ENCODE measurements around the gene ZNF678. TPM values are rescaled to one million over a fixed set of nuclear protein-coding genes. Genes with fewer than 3 reads are reported as not detected.
A peak's percentile ranks its signal among the peaks of the same experiment; 100 is the strongest.

Gene ZNF678
- polyA plus RNA-seq, 1 experiment = 1.2 TPM

GRCh38 chr1:227540170-227541098 lies 22.9 kb upstream of the ZNF678 start:
- TF ChIP-seq, protein P1, sequence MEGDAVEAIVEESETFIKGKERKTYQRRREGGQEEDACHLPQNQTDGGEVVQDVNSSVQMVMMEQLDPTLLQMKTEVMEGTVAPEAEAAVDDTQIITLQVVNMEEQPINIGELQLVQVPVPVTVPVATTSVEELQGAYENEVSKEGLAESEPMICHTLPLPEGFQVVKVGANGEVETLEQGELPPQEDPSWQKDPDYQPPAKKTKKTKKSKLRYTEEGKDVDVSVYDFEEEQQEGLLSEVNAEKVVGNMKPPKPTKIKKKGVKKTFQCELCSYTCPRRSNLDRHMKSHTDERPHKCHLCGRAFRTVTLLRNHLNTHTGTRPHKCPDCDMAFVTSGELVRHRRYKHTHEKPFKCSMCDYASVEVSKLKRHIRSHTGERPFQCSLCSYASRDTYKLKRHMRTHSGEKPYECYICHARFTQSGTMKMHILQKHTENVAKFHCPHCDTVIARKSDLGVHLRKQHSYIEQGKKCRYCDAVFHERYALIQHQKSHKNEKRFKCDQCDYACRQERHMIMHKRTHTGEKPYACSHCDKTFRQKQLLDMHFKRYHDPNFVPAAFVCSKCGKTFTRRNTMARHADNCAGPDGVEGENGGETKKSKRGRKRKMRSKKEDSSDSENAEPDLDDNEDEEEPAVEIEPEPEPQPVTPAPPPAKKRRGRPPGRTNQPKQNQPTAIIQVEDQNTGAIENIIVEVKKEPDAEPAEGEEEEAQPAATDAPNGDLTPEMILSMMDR (IDR thresholded peaks at IDR 0.05; ENCODE audit: insufficient read depth, low read depth, low read length) = no peak
- CTCF ChIA-PET = interaction anchor here (0.6 to 1.5 kb wide), 4 partner anchors 11 to 148 kb away, joined by 3 read pairs; no protein-coding TSS in a partner anchor
- no peak for DNase-seq (ENCODE audit: low read depth)
- POLR2A ChIA-PET = no interaction called here
- Histone ChIP-seq H3K4me3 (ENCODE audit: low read depth, low read length) (no peak overlapping the region), H3K36me3 (ENCODE audit: control insufficient read depth, insufficient read depth, low read length) (no peaks in the 10 kb centered on the region), H3K27me3 (ENCODE audit: control insufficient read depth, insufficient read depth, low read length) (no peaks in the 10 kb centered on the region)

DNA sequence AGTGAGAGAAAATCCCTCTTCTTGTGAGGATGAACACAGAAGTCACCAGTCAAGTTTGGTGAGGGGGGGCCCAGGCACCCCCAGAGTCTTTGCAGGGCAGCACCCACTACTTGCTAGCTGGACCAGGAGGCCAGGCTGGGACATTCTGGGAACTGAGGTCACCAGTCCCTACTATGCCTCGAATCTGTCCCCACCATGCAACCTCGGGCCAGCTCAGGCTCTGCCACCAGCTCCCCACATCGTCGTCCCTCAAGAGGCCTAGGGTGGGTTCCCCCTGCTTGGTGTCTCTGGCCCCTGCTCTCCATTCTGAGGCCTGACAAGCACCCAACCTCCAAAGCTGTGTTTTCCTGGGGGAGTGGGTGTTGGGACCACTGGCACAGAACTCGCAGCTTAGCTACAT lies 22.2 kb upstream of the ZNF678 start:
- ChIA-PET CTCF (interaction anchor here (0.6 to 1.5 kb wide), 5 partner anchors 8 to 148 kb away, joined by 3 read pairs; no protein-coding TSS in a partner anchor), POLR2A (no interaction called here)
- TF ChIP-seq, protein P1 (IDR thresholded peaks at IDR 0.05; ENCODE audit: insufficient read depth, low read depth, low read length) = no peak
- no peak for DNase-seq (ENCODE audit: low read depth)
- Histone ChIP-seq H3K27me3 (ENCODE audit: control insufficient read depth, insufficient read depth, low read length) (no peaks in the 10 kb centered on the region), H3K4me3 (ENCODE audit: low read depth, low read length) (no peak overlapping the region), H3K36me3 (ENCODE audit: control insufficient read depth, insufficient read depth, low read length) (no peaks in the 10 kb centered on the region)

DNA sequence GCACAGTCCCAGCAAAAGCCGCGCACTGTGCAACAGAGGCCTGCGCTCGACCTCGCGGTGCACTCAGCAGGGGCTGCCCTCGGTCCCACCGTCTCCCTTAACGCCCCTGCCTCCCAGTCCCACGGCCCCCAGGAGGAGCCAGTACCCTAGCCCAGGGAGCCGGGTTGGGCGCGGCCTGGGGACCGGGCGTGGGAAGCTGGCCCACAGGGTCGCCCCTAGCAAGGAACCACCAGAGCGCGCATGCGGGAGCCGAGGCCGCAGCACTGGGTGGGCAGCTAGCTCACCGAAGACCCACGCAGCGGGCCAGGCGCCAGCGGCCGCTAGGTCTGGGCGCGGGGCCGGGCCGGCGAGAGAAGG lies 21.6 kb upstream of the ZNF678 start:
- ChIA-PET POLR2A (no interaction called here), CTCF (interaction anchor here (0.9 to 1.5 kb wide), 4 partner anchors 9 to 60 kb away, joined by 3 to 6 read pairs (median 3); no protein-coding TSS in a partner anchor)
- Histone ChIP-seq H3K4me3 (ENCODE audit: low read depth, low read length) (peak overlapping the region; percentile 78), H3K27me3 (ENCODE audit: control insufficient read depth, insufficient read depth, low read length) (no peaks in the 10 kb centered on the region), H3K36me3 (ENCODE audit: control insufficient read depth, insufficient read depth, low read length) (no peaks in the 10 kb centered on the region)
- TF ChIP-seq, protein P1 (IDR thresholded peaks at IDR 0.05; ENCODE audit: insufficient read depth, low read depth, low read length) = no peak
- DNase-seq (ENCODE audit: low read depth) = no peak

GRCh38 chr1:227542153-227543120 lies 20.9 kb upstream of the ZNF678 start:
- ChIA-PET POLR2A (no interaction called here), CTCF (interaction anchor here (1.0 to 1.5 kb wide), 9 partner anchors 10 to 411 kb away, joined by 3 to 6 read pairs (median 4); no protein-coding TSS in a partner anchor)
- TF ChIP-seq, protein P1 (IDR thresholded peaks at IDR 0.05; ENCODE audit: insufficient read depth, low read depth, low read length) = peak; percentile 67

More at GRCh38 chr1:227542153-227543120, 20.9 kb upstream of the ZNF678 start:
- peak; percentile 25 for DNase-seq (ENCODE audit: low read depth)
- no peaks in the 10 kb centered on the region for H3K27me3 ChIP-seq (ENCODE audit: control insufficient read depth, insufficient read depth, low read length)
- H3K4me3 ChIP-seq (ENCODE audit: low read depth, low read length) = peak overlapping the region; percentile 78
- H3K36me3 ChIP-seq (ENCODE audit: control insufficient read depth, insufficient read depth, low read length) = no peaks in the 10 kb centered on the region
